ENCODE data around the gene RABGEF1.
"Not testable (repeated sequence)": the region's sequence is repeated elsewhere in the genome, so short reads cannot be mapped to it uniquely, and the experiment has no call there.

Gene RABGEF1

DNA sequence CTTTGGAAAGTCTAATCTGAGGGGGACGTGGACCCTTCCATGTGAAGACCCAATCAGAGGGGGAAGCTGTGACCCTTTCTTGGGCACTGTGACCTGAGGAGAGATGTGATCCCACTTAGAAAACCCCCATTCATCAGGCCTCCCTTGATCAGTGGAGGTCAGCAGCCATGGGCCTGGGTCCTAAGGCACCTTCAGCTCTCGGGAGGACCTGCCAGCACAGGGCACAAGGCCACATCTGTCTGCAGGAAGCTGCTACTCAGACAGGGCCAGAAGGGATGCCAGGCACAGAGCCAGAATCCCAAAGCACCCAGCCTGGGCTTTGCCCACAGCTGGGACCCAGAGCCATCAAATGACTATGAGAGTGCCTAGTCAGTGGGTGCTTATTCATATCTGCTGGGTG lies 14.7 kb upstream of the RABGEF1 start:
- no peak for TF ChIP-seq ZNF274 (IDR thresholded peaks at IDR 0.05; ENCODE audit: low read depth, low read length)
- no peak overlapping the region for H3K4me3 ChIP-seq (ENCODE audit: low read length)

DNA sequence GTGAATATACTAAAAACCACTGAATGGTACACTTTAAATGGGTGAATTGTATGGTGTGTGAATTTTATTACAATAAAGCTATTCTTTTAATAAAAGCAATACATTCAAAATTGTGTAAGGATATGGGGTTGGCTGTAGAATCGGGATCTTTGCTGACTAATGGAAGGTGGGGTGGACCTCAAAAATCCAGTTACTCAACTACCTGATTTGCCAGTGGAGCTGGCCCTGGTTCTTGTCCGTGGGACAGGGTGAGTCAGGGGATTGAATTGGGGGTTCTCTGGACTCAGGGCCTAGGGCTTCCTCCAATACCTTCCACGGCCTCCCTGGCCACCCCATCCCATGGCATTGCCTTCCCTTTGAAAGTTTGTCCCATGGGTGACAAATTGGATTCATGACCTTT lies 13.5 kb upstream of the RABGEF1 start:
- no peak for TF ChIP-seq ZNF274 (IDR thresholded peaks at IDR 0.05; ENCODE audit: low read depth, low read length)
- H3K4me3 ChIP-seq (ENCODE audit: low read length): no peak overlapping the region

DNA sequence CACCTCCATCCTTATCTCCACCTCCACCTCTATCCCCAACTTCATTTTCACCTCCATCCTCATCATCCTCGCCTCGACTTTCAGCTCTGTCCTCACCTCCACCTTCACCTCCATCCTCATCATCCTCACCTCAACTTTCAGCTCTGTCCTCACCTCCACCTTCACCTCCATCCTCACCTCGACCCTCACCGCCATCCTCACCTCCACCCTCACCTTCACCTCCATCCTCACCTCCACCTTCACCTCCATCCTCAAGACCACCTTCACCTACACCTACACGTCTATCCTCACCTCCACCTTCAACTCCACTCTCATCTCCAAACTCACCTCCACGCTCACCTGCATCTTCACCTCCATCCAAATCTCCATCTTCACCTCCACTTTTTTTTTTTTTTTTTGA lies 12.0 kb upstream of the RABGEF1 start:
- TF ChIP-seq ZNF274 (IDR thresholded peaks at IDR 0.05; ENCODE audit: low read depth, low read length): no peak
- no peak overlapping the region for H3K4me3 ChIP-seq (ENCODE audit: low read length)

DNA sequence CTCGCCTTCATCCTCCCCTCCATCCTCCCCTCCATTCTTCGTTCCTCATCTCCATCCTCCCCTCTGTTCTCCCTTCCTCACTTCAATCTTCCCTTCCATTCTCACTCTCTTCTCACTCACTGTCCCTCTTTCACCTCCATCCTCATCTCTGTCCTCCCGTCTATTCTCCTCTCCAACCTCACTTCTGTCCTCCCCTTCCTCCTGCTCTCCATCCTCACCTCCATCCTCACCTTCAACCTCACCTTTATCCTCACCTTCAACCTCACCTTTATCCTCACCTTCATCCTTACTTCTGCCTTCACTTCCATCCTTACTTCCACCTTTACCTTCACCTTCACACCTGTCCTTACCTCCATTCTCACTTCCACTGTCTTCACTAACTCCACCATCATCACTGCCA lies 11.3 kb upstream of the RABGEF1 start:
- no peak for TF ChIP-seq ZNF274 (IDR thresholded peaks at IDR 0.05; ENCODE audit: low read depth, low read length)
- no peak overlapping the region for H3K4me3 ChIP-seq (ENCODE audit: low read length)

DNA sequence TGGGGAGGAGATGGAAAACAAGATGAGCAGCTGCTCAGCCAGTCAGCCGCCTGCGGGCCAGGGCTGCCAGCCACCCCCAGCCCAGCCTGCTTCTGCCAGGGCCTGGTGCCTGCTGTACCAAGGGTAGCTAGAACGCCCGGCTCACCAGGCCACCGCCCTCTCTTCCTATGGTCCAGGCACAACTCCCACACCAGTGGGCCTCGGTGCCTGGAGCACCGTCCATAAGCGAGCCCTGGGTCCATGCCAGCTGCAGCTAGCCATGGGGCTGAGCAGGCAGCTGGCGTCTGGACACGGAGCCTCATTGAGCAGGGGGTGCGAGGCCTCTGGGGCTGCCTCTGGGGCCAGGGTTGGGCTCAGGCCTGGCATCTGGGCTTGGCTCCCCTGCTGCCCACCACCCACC lies 8.5 kb upstream of the RABGEF1 start:
- no peak overlapping the region for H3K4me3 ChIP-seq (ENCODE audit: low read length)
- no peak for TF ChIP-seq ZNF274 (IDR thresholded peaks at IDR 0.05; ENCODE audit: low read depth, low read length)

DNA sequence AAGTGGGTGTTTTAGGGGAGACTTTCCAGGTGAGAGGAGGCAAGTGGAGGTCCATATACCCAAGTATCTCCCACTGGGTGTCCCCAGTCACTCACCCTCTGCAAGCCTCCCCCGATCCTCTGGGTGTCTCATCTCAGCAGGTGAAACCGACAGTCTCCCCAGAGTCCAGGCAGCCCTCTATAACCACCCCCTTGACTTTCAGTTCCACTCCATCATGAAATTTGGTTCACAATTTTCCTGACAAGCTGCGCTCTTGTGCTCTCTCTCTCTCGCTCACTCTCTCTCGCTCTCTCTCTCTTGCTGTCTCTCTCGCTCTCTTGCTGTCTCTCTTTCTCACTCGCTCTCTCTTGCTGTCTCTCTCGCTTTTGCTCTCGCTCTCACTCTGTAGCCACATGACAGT lies 8.1 kb upstream of the RABGEF1 start:
- no peak for TF ChIP-seq ZNF274 (IDR thresholded peaks at IDR 0.05; ENCODE audit: low read depth, low read length)
- no peak overlapping the region for H3K4me3 ChIP-seq (ENCODE audit: low read length)

DNA sequence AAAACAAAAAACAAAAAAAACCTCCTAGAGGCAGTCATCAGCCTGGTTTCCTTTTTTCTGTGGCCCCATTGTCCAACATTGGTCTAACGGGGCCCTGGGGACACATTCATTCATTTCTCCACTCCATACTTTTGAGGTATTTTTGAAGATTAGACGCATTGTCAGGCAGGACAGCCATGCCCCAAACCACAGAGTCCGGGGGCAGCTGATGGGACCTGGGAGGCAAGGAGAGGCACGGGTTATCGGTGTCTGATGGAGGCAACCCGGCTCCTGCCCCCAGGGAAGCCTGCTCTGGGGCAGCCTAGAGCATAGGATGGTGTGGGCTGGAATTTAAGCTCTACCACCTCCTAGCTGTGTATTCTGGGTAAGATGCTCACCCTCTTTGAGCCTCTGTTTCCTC lies 6.5 kb upstream of the RABGEF1 start:
- H3K4me3 ChIP-seq (ENCODE audit: low read length): no peak overlapping the region
- TF ChIP-seq ZNF274 (IDR thresholded peaks at IDR 0.05; ENCODE audit: low read depth, low read length): no peak

DNA sequence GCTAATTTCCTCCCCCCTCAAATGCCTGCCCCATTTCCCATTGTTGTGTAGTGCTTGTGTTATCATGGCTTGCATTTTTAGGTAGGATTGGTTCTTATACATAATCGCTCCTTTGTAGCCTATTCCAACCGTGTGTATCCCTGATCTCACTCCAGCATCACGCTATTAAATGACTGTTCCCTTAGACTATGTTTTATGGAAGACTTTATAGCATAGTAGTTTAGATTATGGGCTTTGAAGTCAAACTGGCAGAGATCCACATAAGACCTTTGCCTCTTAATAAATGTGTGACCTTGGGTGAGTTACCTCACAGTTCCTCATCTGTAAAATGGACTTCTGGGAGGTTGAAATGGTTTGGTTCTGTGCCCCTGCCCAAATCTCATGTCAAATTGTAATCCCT lies 5.4 kb upstream of the RABGEF1 start:
- no peak for TF ChIP-seq ZNF274 (IDR thresholded peaks at IDR 0.05; ENCODE audit: low read depth, low read length)
- no peak overlapping the region for H3K4me3 ChIP-seq (ENCODE audit: low read length)

DNA sequence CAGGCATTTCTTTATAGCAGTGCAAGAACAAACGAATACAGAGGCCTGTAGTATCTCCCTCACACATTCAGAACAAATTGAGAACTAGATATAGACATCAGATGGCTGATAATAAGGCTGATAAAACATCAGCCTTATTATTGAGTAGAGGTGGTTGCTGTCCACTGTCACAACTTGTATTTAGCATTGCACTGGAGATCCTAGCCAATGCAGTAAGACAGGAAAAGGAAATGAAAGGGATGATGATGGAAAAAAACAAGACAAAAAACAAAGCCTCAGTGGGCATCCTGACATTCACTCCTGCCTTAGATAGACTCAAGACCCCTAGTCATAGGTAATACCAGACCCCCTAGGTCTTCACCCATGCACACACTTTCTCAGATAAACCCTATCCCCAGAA lies 4.7 kb upstream of the RABGEF1 start:
- TF ChIP-seq ZNF274 (IDR thresholded peaks at IDR 0.05; ENCODE audit: low read depth, low read length): no peak
- H3K4me3 ChIP-seq (ENCODE audit: low read length): no peak overlapping the region

DNA sequence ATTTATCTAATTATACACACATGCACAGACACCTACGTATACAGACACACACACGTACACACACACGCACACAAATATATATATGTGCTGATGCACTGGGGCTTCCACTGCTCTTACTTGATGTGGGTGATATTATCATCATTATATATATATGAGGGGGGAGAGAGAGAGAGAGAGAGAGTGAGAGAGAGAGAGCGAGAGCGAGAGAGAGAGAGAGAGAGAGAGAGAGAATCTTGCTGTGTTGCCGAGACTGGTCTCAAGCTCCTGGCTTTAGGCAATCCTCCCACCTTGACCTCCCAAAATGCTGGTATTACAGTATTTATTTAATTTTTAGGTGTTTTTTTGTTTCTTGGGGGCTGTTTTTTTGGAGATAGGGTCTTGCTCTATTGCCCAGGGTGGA lies 3.6 kb upstream of the RABGEF1 start:
- no peak overlapping the region for H3K4me3 ChIP-seq (ENCODE audit: low read length)
- no peak for TF ChIP-seq ZNF274 (IDR thresholded peaks at IDR 0.05; ENCODE audit: low read depth, low read length)

DNA sequence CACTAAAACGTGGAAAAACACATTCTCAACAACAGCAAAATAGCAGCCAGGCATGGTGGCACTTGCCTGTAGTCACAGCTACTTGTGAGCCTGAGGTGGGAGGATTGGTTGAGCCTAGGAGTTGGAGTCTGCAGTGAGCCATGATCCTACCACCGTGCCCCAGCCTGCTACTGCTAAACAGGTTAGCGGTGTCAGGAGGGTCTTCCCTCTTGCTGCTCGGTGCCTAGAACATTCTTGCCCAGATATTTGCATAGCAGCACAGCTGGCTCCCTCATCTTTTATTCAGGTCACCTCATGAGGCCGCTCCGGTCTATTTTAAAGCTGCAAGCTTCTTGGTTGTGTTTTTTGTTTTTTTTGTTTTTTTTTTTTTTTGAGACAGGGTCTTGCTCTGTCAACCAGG lies 2.9 kb upstream of the RABGEF1 start:
- H3K4me3 ChIP-seq (ENCODE audit: low read length): no peak overlapping the region
- no peak for TF ChIP-seq ZNF274 (IDR thresholded peaks at IDR 0.05; ENCODE audit: low read depth, low read length)

DNA sequence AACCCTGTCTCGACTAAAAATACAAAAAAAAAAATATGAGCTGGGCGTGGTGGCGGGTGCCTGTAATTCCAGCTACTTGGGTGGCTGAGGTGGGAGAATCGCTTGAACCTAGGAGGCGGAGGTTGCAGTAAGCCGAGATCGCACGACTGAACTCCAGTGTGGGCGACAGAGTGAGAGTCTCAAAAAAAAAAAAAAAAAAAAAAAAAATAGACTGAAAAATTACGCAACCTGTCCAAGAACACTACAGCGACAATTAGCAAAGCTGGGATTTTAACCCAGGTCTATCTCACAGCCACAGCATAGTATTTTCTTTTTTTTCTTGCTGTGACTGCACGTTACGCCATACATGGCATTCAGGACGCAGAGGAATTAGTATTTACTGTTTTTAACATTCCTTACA lies 1.1 kb upstream of the RABGEF1 start:
- peak overlapping the region; percentile 78 for H3K4me3 ChIP-seq (ENCODE audit: low read length)
- TF ChIP-seq ZNF274 (IDR thresholded peaks at IDR 0.05; ENCODE audit: low read depth, low read length): no peak

DNA sequence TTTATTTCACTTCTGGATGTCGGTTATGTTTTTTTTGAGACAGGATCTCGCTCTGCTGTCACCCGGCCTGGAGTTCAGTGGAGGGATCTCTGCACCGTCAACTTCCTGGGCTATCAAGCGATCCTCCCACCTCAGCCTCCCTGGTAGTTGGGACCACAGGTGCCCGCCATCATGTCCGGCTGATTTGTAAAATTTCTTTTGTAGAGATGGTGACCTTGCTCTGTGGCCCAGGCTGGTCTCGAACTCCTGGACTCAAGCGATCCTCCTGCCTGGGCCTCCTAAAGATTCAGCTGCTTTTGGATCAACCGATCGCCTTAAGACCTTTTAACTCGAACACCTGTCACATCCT lies 606 bp upstream of the RABGEF1 start:
- peak overlapping the region; percentile 78 for H3K4me3 ChIP-seq (ENCODE audit: low read length)
- TF ChIP-seq ZNF274 (IDR thresholded peaks at IDR 0.05; ENCODE audit: low read depth, low read length): no peak

DNA sequence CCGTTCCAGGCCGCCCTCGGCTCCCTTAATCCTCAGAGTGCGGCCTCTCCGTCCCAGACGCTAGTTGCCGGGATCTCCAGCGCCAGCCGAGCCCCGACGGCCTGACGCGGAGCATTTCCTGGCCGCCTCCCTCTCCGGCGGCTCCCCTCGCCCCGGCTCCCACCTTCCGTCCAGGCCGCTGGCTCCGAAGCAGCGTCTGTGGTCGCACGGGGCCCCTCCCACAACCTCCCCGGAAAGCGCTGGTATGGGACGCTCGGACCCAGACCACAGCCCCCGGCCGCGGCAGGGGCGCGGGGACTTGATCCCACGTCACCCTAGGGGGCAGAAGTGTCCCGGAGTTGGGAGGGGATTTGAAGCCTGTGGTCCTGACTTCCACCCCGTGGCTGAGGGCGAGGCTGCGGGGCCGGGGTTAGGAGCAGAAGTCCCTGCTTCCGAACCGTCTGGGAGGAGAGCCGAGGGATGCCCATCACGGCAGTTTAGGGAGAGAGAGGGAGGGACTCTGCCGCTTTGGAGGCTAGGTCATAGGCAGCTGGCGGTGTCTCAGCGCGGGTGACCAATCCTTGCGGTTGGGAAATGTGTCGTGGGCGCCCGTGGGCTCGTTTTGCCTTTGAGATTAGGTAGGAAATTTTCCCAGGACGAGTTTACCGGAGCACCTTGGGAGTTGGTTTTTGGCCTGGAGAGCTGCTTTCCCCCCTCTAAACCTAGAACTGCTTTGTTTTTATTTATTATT lies 612 bp downstream of the RABGEF1 start:
- peak overlapping the region; percentile 78 for H3K4me3 ChIP-seq (ENCODE audit: low read length)

DNA sequence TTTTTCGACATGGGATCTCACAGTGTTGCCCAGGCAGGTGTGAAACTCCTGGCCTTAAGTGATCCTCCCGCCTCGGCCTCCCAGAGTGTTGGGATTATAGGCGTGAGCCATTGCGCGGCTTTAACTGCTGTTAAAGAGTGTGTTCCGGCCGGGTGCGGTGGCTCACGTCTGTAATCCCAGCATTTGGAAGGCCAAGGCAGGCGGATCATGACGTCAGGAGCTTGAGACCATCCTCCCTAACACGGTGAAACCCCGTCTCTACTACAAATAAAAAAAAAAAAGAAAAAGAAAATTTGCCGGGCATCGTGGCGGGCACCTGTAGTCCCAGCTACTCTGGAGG lies 1.1 kb downstream of the RABGEF1 start:
- peak overlapping the region; percentile 78 for H3K4me3 ChIP-seq (ENCODE audit: low read length)
- no peak for TF ChIP-seq ZNF274 (IDR thresholded peaks at IDR 0.05; ENCODE audit: low read depth, low read length)

DNA sequence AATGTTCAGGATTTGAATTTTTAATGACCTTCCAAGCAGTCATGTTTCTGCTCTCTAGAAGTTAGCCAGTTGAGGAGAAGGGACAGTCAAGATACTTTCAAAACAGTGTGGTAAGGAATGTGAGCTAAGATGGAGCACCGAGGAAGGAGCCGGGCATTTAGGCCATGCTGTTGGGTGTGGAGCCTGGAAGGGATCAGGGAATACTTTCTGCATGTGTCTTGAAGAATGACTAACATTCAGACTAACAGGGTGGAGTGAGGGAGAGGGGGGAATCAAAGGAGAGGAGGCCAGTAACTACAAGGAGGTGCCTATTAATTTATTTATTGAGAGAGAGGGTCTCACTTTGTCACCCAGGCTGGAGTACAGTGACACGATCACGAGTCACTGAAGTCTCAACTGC lies 1.8 kb downstream of the RABGEF1 start:
- H3K4me3 ChIP-seq (ENCODE audit: low read length): not testable (repeated sequence)

All from GM08714 (cell line).